ENCODE measurements around the gene IL10RA.
"Not testable (repeated sequence)": the region's sequence is repeated elsewhere in the genome, so short reads cannot be mapped to it uniquely, and the experiment has no call there.

DNA sequence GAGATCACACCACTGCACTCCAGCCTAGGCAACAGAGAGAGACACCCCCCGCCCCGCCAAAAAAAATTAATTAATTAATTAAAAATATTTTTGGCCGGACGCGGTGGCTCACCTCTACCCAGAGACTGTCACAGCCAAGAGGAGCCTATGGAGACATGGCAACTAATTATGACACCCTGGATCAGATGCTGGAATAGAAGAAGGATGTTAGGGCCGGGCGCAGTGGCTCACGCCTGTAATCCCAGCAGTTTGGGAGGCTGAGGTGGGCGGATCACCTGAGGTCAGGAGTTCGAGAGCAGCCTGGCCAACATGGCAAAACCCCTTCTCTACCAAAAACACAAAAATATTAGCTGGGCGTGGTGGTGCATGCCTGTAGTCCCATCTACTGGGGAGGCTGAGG is 37.7 kb upstream of the IL10RA start:
- TF ChIP-seq, protein P1, sequence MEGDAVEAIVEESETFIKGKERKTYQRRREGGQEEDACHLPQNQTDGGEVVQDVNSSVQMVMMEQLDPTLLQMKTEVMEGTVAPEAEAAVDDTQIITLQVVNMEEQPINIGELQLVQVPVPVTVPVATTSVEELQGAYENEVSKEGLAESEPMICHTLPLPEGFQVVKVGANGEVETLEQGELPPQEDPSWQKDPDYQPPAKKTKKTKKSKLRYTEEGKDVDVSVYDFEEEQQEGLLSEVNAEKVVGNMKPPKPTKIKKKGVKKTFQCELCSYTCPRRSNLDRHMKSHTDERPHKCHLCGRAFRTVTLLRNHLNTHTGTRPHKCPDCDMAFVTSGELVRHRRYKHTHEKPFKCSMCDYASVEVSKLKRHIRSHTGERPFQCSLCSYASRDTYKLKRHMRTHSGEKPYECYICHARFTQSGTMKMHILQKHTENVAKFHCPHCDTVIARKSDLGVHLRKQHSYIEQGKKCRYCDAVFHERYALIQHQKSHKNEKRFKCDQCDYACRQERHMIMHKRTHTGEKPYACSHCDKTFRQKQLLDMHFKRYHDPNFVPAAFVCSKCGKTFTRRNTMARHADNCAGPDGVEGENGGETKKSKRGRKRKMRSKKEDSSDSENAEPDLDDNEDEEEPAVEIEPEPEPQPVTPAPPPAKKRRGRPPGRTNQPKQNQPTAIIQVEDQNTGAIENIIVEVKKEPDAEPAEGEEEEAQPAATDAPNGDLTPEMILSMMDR (IDR thresholded peaks at IDR 0.05 in 4 of 5, conservative IDR thresholded peaks at IDR 0.05 in 1 of 5), result not testable (repeated sequence)
- not testable (repeated sequence) for TF ChIP-seq POLR2A (IDR thresholded peaks at IDR 0.05)

Data from gastrocnemius medialis (tissue), 4 donors.